ENCODE results near the gene KSR1. TPM values are rescaled to one million over a fixed set of nuclear protein-coding genes. Genes with fewer than 3 reads are reported as not detected.
"Not testable (repeated sequence)": the region's sequence is repeated elsewhere in the genome, so short reads cannot be mapped to it uniquely, and the experiment has no call there.

Gene KSR1
- total RNA-seq, 2 donors from 2014 or later, result 11.5 to 23.7 TPM

DNA sequence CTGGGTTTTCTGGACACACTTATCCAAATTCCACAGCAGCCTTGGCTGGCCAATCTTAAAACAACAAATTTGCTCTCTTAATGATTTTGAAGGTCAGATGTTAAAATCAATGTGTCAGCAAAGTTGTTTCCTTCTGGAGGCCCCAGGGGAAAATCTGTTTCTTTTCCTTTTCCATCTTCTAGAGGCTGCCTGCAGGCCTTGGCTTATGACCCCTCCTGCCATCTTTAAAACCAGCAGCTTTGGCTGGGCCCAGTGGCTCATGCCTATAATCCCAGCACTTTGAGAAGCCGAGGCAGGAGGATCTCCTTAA lies 177.7 kb downstream of the KSR1 start:
- WGBS, result 93% methylated on average over 1 of the region's 1 CpG
- DNase-seq (ENCODE audit: low spot score), result no peak
- intact Hi-C loops (cut with DNase I), result no loop called here
- TF ChIP-seq POLR2AphosphoS5 (IDR thresholded peaks at IDR 0.05) (no peak), POLR2A (IDR thresholded peaks at IDR 0.05) (no peak), CTCF (IDR thresholded peaks at IDR 0.05) (no peak)
- no peak overlapping the region for H3K4me3 ChIP-seq
- H3K27ac ChIP-seq, result no peak overlapping the region
- no peaks in the 10 kb centered on the region for H3K4me1 ChIP-seq (replicated peaks)
- H3K9me3 ChIP-seq, result no peaks in the 10 kb centered on the region
- no peaks in the 10 kb centered on the region for H3K27me3 ChIP-seq (replicated peaks; ENCODE audit: insufficient read depth)
- H3K36me3 ChIP-seq, result no peaks in the 10 kb centered on the region

- intact Hi-C loops (cut with DNase I), result no loop called here
- TF ChIP-seq CTCF (IDR thresholded peaks at IDR 0.05) (no peak), POLR2AphosphoS5 (IDR thresholded peaks at IDR 0.05) (no peak), POLR2A (IDR thresholded peaks at IDR 0.05) (no peak)
- 95% methylated on average over 2 of the region's 2 CpGs for WGBS
Observed at GRCh38 chr17:27634776-27635175, 178.5 kb downstream of the KSR1 start.

DNA sequence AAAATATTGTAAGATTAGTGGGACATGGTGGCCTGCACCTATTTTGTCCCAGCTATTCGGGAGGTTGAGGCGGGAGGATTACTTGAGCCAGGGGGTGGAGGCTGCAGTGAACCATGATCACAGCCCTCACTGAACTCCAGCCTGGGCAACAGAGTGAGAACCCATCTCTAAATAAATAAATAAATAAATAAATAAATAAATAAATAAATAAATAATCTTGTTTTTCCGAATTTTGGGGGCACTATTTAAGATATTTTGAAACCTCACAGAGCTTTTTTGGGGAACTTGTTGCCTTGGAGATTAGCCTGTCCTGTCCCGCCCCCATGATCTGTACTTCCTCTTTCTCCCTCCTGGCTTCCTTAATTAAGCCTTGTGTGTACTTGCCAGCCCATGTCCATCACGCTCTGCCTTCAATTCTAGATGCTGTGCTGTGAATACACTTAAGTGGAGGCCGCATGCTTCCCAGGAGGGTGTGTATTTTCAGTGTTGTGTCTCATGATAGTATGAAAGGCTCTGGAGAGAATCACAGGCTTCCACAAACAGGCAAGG lies 179.1 kb downstream of the KSR1 start:
- no peaks in the 10 kb centered on the region for H3K27me3 ChIP-seq (replicated peaks; ENCODE audit: insufficient read depth)
- H3K36me3 ChIP-seq, result no peaks in the 10 kb centered on the region
- 82% methylated on average over 6 of the region's 6 CpGs for WGBS
- no peaks in the 10 kb centered on the region for H3K9me3 ChIP-seq
- intact Hi-C loops (cut with DNase I), result no loop called here
- no peak for DNase-seq (ENCODE audit: low spot score)
- H3K4me1 ChIP-seq (replicated peaks), result no peaks in the 10 kb centered on the region
- TF ChIP-seq POLR2AphosphoS5 (IDR thresholded peaks at IDR 0.05) (no peak), POLR2A (IDR thresholded peaks at IDR 0.05) (no peak), CTCF (IDR thresholded peaks at IDR 0.05) (no peak)
- H3K4me3 ChIP-seq, result no peak overlapping the region
- H3K27ac ChIP-seq, result no peak overlapping the region

More at GRCh38 chr17:27634776-27635175, 178.5 kb downstream of the KSR1 start:
- Histone ChIP-seq H3K4me1 (replicated peaks) (no peaks in the 10 kb centered on the region), H3K4me3 (no peak overlapping the region), H3K27ac (no peak overlapping the region), H3K36me3 (no peaks in the 10 kb centered on the region), H3K9me3 (no peaks in the 10 kb centered on the region), H3K27me3 (replicated peaks; ENCODE audit: insufficient read depth) (no peaks in the 10 kb centered on the region)
- DNase-seq (ENCODE audit: low spot score), result no peak

- intact Hi-C loops (cut with DNase I); DNase-seq (ENCODE audit: low spot score); H3K27me3 ChIP-seq (replicated peaks; ENCODE audit: insufficient read depth); H3K4me1 ChIP-seq (replicated peaks); H3K9me3 ChIP-seq; H3K27ac ChIP-seq; H3K36me3 ChIP-seq; H3K4me3 ChIP-seq: not testable (repeated sequence)
- 60% methylated on average over 3 of the region's 3 CpGs for WGBS
Observed at GRCh38 chr17:27636005-27636520, 179.8 kb downstream of the KSR1 start.

- DNase-seq (ENCODE audit: low spot score); H3K27ac ChIP-seq; H3K4me3 ChIP-seq; H3K27me3 ChIP-seq (replicated peaks; ENCODE audit: insufficient read depth); H3K4me1 ChIP-seq (replicated peaks); H3K9me3 ChIP-seq; intact Hi-C loops (cut with DNase I); H3K36me3 ChIP-seq: not testable (repeated sequence)
- 90% methylated on average over 6 of the region's 7 CpGs for WGBS
Observed at GRCh38 chr17:27637818-27638217, 181.6 kb downstream of the KSR1 start.

DNA sequence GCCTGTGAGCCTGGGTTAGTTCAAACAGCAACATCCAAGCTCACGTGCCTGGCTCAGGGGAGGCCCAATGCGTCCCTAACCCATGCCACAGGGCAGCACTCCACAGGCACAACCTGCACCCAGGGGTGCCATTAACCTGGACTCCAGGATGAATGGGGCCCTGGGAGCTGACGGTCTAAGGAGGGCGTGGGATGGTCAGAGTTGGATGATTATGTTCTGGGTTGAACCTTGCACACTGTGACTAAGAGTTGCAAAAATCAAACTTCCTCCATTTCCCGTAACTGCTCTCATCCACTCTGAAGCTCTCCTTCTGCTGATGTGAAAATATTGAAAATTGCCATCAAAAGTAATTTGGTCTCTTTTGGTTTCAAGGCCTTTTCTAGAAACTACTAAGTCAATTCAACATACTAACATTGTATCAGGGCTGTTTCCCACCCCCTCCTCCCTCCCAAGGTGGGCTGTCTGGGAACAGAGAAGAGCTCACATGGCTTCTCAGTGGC lies 182.2 kb downstream of the KSR1 start:
- H3K27me3 ChIP-seq (replicated peaks; ENCODE audit: insufficient read depth); H3K36me3 ChIP-seq; H3K4me1 ChIP-seq (replicated peaks); H3K4me3 ChIP-seq; H3K27ac ChIP-seq; H3K9me3 ChIP-seq; DNase-seq (ENCODE audit: low spot score); intact Hi-C loops (cut with DNase I): not testable (repeated sequence)
- WGBS, result 92% methylated on average over 1 of the region's 5 CpGs
